IMR-90 (cell line): ENCODE data around the gene TSN. TPM values are rescaled to one million over a fixed set of nuclear protein-coding genes. Genes with fewer than 3 reads are reported as not detected.

Experiments used
- ATAC-seq: fragments of 200-7000 bp; cut with Tn5 transposase; 2 replicates; pipeline ENCODE4 v1.9.1; 2020; ENCODE audit warnings: low read depth, mild to moderate bottlenecking, moderate library complexity
- BruUV-seq: library from RNA; stranded (reverse); fragments of 400-500 nt; replicated peaks from 2 replicates; lab custom pipeline; 2021; lab: Mats Ljungman, UMichigan
- CTCF ChIA-PET: fragments of 300-600 bp; formaldehyde crosslinking; extraction: SDS; loops from one replicate; lab custom pipeline; 2021; ENCODE audit warnings: antibody characterized with exemption; lab: Yijun Ruan, JAX
- POLR2A ChIA-PET: fragments of 300-600 bp; sonication (Branson Sonifier 250); formaldehyde crosslinking; loops from one replicate; lab custom pipeline; 2022; ENCODE audit warnings: antibody characterized with exemption; ENCODE audit not compliant: unreplicated experiment; lab: Charles Lee
- DNase-seq: peaks from one replicate; pipeline ENCODE4 v3.0.0; 2013
- H2AFZ ChIP-seq: replicated peaks from 2 replicates; pipeline ENCODE3; 2013; ENCODE audit warnings: low read length, mild to moderate bottlenecking; ENCODE audit not compliant: poor library complexity
- H2AK5ac ChIP-seq: 2 replicates; pipeline ENCODE4 v1.6.1; 2013; ENCODE audit warnings: low read depth, low read length, inconsistent platforms
- H2AK9ac ChIP-seq: replicated peaks from 2 replicates; pipeline ENCODE3; 2013; ENCODE audit warnings: mild to moderate bottlenecking, low read depth, low read length, moderate library complexity; ENCODE audit not compliant: poor library complexity
- H2BK120ac ChIP-seq: 2 replicates; pipeline ENCODE4 v1.6.1; 2013; ENCODE audit warnings: low read depth, low read length, inconsistent platforms
- H2BK15ac ChIP-seq: 3 replicates; pipeline ENCODE4 v1.6.1; 2013; ENCODE audit warnings: low read depth, low read length, inconsistent platforms
- H2BK20ac ChIP-seq: 2 replicates; pipeline ENCODE4 v1.6.1; 2013; ENCODE audit warnings: low read depth, mild to moderate bottlenecking, inconsistent platforms, low read length, moderate library complexity
- H2BK5ac ChIP-seq: 2 replicates; pipeline ENCODE4 v1.6.1; 2013; ENCODE audit warnings: mild to moderate bottlenecking, low read depth, low read length, inconsistent platforms; ENCODE audit not compliant: poor library complexity, severe bottlenecking
- H3K14ac ChIP-seq: replicated peaks from 2 replicates; pipeline ENCODE4 v1.6.1; 2013; ENCODE audit warnings: low read depth, low read length, inconsistent platforms
- H3K18ac ChIP-seq: 2 replicates; pipeline ENCODE4 v1.6.1; 2013; ENCODE audit warnings: low read depth, low read length, control low read depth
- H3K23ac ChIP-seq: 2 replicates; pipeline ENCODE4 v1.6.1; 2013; ENCODE audit warnings: low read depth, low read length, inconsistent platforms
- H3K27ac ChIP-seq: 2 replicates; pipeline ENCODE4 v1.5.1; 2013; ENCODE audit warnings: mild to moderate bottlenecking, control low read depth, low read length; ENCODE audit not compliant: insufficient read depth
- H3K27me3 ChIP-seq: 2 replicates; pipeline ENCODE4 v1.6.1; 2013; ENCODE audit warnings: low read length; ENCODE audit not compliant: control insufficient read depth, insufficient read depth
- H3K36me3 ChIP-seq: 2 replicates; pipeline ENCODE4 v1.6.1; 2013; ENCODE audit warnings: low read length, mixed read lengths; ENCODE audit not compliant: control insufficient read depth, insufficient read depth
- H3K4ac ChIP-seq: 2 replicates; pipeline ENCODE4 v1.6.1; 2013; ENCODE audit warnings: low read depth, low read length, inconsistent platforms
- H3K4me1 ChIP-seq: 2 replicates; pipeline ENCODE4 v1.6.1; 2013; ENCODE audit warnings: low read length, mixed read lengths; ENCODE audit not compliant: control insufficient read depth, insufficient read depth
- H3K4me2 ChIP-seq: 2 replicates; pipeline ENCODE4 v1.6.1; 2013; ENCODE audit warnings: low read depth, mild to moderate bottlenecking, control low read depth, low read length, moderate library complexity
- H3K4me3 ChIP-seq: 2 replicates; pipeline ENCODE4 v1.5.1; 2013; ENCODE audit warnings: low read depth, mild to moderate bottlenecking, control low read depth, low read length, moderate library complexity; ENCODE audit not compliant: insufficient read depth
- H3K56ac ChIP-seq: 2 replicates; pipeline ENCODE4 v1.6.1; 2013; ENCODE audit warnings: low read length, inconsistent platforms; ENCODE audit not compliant: insufficient read depth; ENCODE audit errors: extremely low read depth
- H3K79me1 ChIP-seq, 2 experiments: 2 replicates each; pipeline ENCODE4 v1.6.1; 2013; ENCODE audit warnings: low read length in 2 of 2, inconsistent platforms in 1 of 2, low read depth in 1 of 2
- H3K9ac ChIP-seq: 2 replicates; pipeline ENCODE4 v1.6.1; 2013; ENCODE audit warnings: low read depth, low read length, control low read depth
- H3K9me1 ChIP-seq: 2 replicates; pipeline ENCODE4 v1.6.1; 2013; ENCODE audit warnings: low read length, inconsistent platforms; ENCODE audit not compliant: insufficient read depth
- H3K9me3 ChIP-seq: 2 replicates; pipeline ENCODE4 v1.6.1; 2013; ENCODE audit warnings: low read length; ENCODE audit not compliant: control insufficient read depth, insufficient read depth
- H4K20me1 ChIP-seq: 2 replicates; pipeline ENCODE4 v1.6.1; 2013; ENCODE audit warnings: low read length, inconsistent platforms; ENCODE audit not compliant: insufficient read depth
- H4K5ac ChIP-seq: 2 replicates; pipeline ENCODE4 v1.6.1; 2013; ENCODE audit warnings: mild to moderate bottlenecking, low read depth, low read length, control low read depth
- H4K8ac ChIP-seq, 2 experiments: 2 replicates each; pipeline ENCODE4 v1.6.1; 2013; ENCODE audit warnings: low read depth in 2 of 2, low read length in 2 of 2, control low read depth in 1 of 2, inconsistent platforms in 1 of 2
- H4K91ac ChIP-seq: 2 replicates; pipeline ENCODE4 v1.6.1; 2013; ENCODE audit warnings: low read depth, low read length, inconsistent platforms; ENCODE audit not compliant: insufficient read depth
- CEBPB ChIP-seq: IDR thresholded peaks from 2 replicates; pipeline ENCODE4 v1.6.1; 2012; ENCODE audit warnings: low read depth, low read length, improper control_type of control experiment
- CHD1 ChIP-seq: IDR thresholded peaks from 2 replicates; pipeline ENCODE4 v1.6.1; 2012; ENCODE audit warnings: low read depth, low read length, improper control_type of control experiment
- CTCF ChIP-seq: conservative IDR thresholded peaks from 2 replicates; pipeline ENCODE4 v1.5.1; 2012; ENCODE audit warnings: mild to moderate bottlenecking, low read depth, low read length, improper control_type of control experiment
- ELK1 ChIP-seq: fragments of 150-350 bp; IDR thresholded peaks from 2 replicates; pipeline ENCODE4 v1.6.1; 2016; ENCODE audit warnings: low read depth, mild to moderate bottlenecking, low read length, moderate library complexity, borderline replicate concordance
- MXI1 ChIP-seq: IDR thresholded peaks from 2 replicates; pipeline ENCODE4 v1.6.1; 2012; ENCODE audit warnings: low read depth, mild to moderate bottlenecking, low read length, moderate library complexity, borderline replicate concordance
- RAD21 ChIP-seq: IDR thresholded peaks from 2 replicates; pipeline ENCODE4 v1.6.1; 2012; ENCODE audit warnings: low read length, improper control_type of control experiment
- RFX5 ChIP-seq: IDR thresholded peaks from 2 replicates; pipeline ENCODE4 v1.8.0; 2012; ENCODE audit warnings: low read depth, mild to moderate bottlenecking, low read length, moderate library complexity
- SMC3 ChIP-seq: fragments of 150-350 bp; IDR thresholded peaks from 2 replicates; pipeline ENCODE4 v1.6.1; 2016; ENCODE audit warnings: low read depth, mild to moderate bottlenecking, antibody characterized with exemption, low read length, moderate library complexity
- USF2 ChIP-seq: fragments of 150-350 bp; IDR thresholded peaks from 2 replicates; pipeline ENCODE4 v1.6.1; 2017; ENCODE audit warnings: mild to moderate bottlenecking, antibody characterized with exemption, low read length, low read depth
- WGBS, 2 experiments: methylation state at CpG; one replicate each; pipeline versions ENCODE4 v1.1.5 to v1.1.7; 2013; ENCODE audit warnings: missing lambda C conversion rate in 2 of 2; ENCODE audit not compliant: insufficient read length in 1 of 2; ENCODE audit errors: extremely low coverage in 2 of 2; 5-methylcytosine and 5-hydroxymethylcytosine counted together
- dilution Hi-C: fragments of 300-500 bp; cut with HindIII; formaldehyde crosslinking; loops from one replicate; pipeline ENCODE4 v1.14.3; 2018; ENCODE audit warnings: low sequenced_read_pairs; ENCODE audit not compliant: unreplicated experiment
- in situ Hi-C: fragments of 300-500 bp; cut with MboI; formaldehyde crosslinking; loops from 3 replicates; pipeline ENCODE4 v1.14.3; 2019; ENCODE audit warnings: low sequenced_read_pairs, inconsistent platforms, mixed read lengths
- intact Hi-C: fragments of 100-400 bp; cut with micrococcal nuclease; formaldehyde crosslinking; loops from 2 replicates; pipeline ENCODE4 v1.10.0; 2022
- polyA plus RNA-seq, 3 experiments: library from polyadenylated mRNA; depleted of rRNA; stranded (reverse); fragments of >200 nt; gene quantifications; 2 replicates each; pipeline ENCODE4 v1.2.3, GENCODE V29; 2012; ENCODE audit warnings: low replicate concordance in 1 of 3
- total RNA-seq: library from RNA; depleted of rRNA; stranded (reverse); fragments of >200 nt; gene quantifications from 2 replicates; pipeline ENCODE4 v1.2.3, GENCODE V29; 2012

The TSN gene
- total and polyA plus RNA-seq, 2 of the 4 experiments (the other 2 are of a cell fraction), result 31.0 to 56.3 TPM

GRCh38 chr2:121766624-121767023, 11.2 kb downstream of the TSN start:
- in situ Hi-C loops, result no loop called here
- no peak for TF ChIP-seq SMC3
- no peak for TF ChIP-seq MXI1
- TF ChIP-seq CHD1, result no peak
- no peak for TF ChIP-seq CTCF
- no peak for TF ChIP-seq CEBPB
- no peak for TF ChIP-seq RAD21
- no peak for TF ChIP-seq USF2
- no peak for TF ChIP-seq RFX5
- TF ChIP-seq ELK1, result no peak
- Histone ChIP-seq H4K20me1 (no peaks in the 10 kb centered on the region), H3K4me3 (no peak overlapping the region), H2BK20ac (no peak overlapping the region), H4K91ac (no peak overlapping the region), H2AK5ac (no peak overlapping the region), H3K14ac (no peak overlapping the region), H4K8ac (no peak overlapping the region), H3K18ac (no peak overlapping the region), H3K9me1 (no peaks in the 10 kb centered on the region; the same call in 1 of the 2 replicates), H3K4ac (no peak overlapping the region), H3K23ac (no peak overlapping the region), H3K36me3 (peaks cover 27% of the 10 kb centered on the region), H2BK5ac (no peak overlapping the region), H3K27me3 (no peaks in the 10 kb centered on the region), H3K9me3 (no peaks in the 10 kb centered on the region), H3K4me1 (no peaks in the 10 kb centered on the region), H4K5ac (no peak overlapping the region), H2BK15ac (no peak overlapping the region), H3K27ac (no peak overlapping the region), H3K9ac (no peak overlapping the region), H3K56ac (no peak overlapping the region), H3K4me2 (no peak overlapping the region), H2BK120ac (no peak overlapping the region), H2AK9ac (no peak overlapping the region), H3K79me1 (peaks cover 3 to 6% of the 10 kb centered on the region in 2 experiments; a peak in 2 of 4 replicates), H2AFZ (no peak overlapping the region)
- POLR2A ChIA-PET, result no interaction called here
- CTCF ChIA-PET, result no interaction called here
- WGBS, 2 experiments, result no CpG with 5 or more reads among the region's 1 CpG
- dilution Hi-C loops, result no loop called here
- no TSS peak for BruUV-seq
- ATAC-seq, result no peak
- no peak for DNase-seq
- intact Hi-C loops, result no loop called here
